GM12865 (cell line): Measurements from ENCODE around the gene HAPSTR1.

ENCODE experiments used
- DNase-seq: peaks from one replicate; pipeline ENCODE4 v3.0.0; 2010; ENCODE audit warnings: low read depth
- H3K4me3 ChIP-seq: 2 replicates; pipeline ENCODE4 v1.5.1; 2011; ENCODE audit warnings: mild to moderate bottlenecking, low read depth, low read length, control low read depth
- TF ChIP-seq, protein P1 (sequence below): IDR thresholded peaks from 2 replicates; pipeline ENCODE4 v1.5.1; 2011; ENCODE audit warnings: low read length, control low read depth, low read depth, inconsistent platforms; ENCODE audit not compliant: insufficient read depth; ENCODE audit errors: missing control alignments

Gene HAPSTR1

DNA sequence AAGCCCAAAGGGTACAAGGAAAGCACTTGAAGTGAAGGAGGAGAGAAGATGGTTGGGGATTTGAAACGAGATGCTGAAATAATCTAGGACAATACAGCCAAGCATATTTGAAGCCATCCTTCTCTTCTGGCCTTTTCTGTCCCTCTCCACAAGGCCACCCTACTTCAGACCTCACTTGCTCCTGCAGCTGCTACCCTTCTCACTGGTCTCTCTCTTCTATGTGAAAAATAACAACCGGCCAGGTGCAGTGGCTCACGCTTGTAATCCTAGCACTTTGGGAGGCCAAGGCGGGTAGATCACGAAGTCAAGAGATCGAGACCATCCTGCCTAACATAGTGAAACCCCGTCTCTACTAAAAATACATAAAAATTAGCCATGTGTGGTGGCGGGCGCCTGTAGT is 33.2 kb upstream of the HAPSTR1 start:
- TF ChIP-seq, protein P1, sequence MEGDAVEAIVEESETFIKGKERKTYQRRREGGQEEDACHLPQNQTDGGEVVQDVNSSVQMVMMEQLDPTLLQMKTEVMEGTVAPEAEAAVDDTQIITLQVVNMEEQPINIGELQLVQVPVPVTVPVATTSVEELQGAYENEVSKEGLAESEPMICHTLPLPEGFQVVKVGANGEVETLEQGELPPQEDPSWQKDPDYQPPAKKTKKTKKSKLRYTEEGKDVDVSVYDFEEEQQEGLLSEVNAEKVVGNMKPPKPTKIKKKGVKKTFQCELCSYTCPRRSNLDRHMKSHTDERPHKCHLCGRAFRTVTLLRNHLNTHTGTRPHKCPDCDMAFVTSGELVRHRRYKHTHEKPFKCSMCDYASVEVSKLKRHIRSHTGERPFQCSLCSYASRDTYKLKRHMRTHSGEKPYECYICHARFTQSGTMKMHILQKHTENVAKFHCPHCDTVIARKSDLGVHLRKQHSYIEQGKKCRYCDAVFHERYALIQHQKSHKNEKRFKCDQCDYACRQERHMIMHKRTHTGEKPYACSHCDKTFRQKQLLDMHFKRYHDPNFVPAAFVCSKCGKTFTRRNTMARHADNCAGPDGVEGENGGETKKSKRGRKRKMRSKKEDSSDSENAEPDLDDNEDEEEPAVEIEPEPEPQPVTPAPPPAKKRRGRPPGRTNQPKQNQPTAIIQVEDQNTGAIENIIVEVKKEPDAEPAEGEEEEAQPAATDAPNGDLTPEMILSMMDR, result no peak
- no peak for DNase-seq
- no peak overlapping the region for H3K4me3 ChIP-seq

DNA sequence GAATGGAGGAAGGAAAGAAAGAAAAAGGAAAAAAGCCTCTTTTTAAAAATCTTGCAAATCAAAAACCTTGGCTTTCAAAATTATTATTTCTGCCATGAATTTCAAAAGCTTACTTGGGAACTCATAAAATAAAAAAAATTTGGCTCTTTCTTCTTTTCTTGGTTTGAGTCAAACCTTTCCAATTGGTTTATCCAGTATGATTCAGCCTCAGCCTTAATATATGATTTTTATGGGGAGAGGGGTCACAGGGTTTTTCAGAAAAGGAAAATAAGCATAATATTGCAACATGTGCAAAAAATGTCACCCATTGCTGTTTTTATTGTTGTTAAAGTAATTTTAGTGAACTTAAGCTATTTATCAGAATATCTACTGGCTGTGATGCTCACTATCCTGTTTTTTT is 31.2 kb upstream of the HAPSTR1 start:
- DNase-seq, result no peak
- TF ChIP-seq, protein P1, result no peak
- H3K4me3 ChIP-seq, result no peak overlapping the region

DNA sequence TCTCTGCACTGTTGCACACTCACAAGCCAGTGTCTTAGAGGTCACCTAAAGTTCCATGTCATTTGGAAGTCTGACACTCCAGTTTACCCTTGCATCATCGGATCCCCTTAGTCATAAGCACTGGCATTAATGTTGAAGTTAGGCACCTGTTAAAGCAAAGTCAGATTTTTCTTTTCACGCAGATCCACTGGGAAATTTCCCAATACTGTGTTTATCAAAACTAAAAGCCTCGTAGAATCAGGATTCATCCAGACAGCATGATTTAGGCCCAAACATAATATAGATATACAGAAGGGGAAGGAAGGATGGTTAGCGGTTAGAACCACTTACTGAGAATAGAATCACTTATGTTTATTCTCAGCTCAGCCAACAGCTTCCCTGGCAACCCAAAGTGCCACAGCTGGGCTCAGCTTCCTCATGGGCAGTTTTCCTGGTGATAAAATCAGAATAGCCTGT is 30.1 kb upstream of the HAPSTR1 start:
- TF ChIP-seq, protein P1, result no peak
- DNase-seq, result peak; percentile 50

DNA sequence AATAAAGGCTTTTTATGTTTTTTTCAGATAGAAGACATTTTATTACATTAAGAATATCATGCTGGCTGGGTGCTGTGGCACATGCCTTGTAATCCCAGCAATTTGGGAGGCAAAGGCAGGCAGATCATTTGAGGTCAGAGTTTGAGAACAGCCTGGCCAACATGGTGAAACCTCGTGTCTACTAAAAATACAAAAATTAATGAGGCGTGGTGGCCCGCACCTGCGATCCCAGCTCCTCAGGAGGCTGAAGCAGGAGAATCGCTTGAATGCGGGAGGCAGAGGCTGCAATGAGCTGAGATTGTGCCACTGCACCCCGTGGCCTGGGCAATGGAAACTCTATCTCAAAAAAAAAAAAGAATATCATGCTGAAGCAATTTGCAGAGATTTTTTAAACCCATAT is 29.1 kb upstream of the HAPSTR1 start:
- H3K4me3 ChIP-seq, result no peak overlapping the region
- TF ChIP-seq, protein P1, result no peak
- no peak for DNase-seq

More for the DNA sequence above, 30.1 kb upstream of the HAPSTR1 start:
- no peak overlapping the region for H3K4me3 ChIP-seq

DNA sequence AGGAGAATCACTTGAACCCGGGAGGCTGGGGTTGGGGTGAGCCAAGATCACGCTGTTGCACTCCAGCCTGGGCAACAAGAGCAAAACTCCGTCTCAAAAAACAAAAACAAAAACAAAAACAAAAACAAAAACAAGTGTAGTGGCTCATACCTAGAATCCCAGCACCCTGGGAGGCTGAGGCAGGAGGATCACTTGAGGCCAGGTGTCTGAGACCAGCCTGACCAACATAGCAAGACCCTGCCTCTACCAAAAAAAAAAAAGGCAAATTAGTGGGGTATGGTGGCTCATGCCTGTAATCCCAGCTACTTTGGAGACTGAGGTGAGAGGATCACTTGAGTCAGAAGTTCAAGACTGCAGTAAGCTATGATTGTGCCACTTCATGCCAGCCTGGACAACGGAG is 26.4 kb upstream of the HAPSTR1 start:
- DNase-seq, result no peak

DNA sequence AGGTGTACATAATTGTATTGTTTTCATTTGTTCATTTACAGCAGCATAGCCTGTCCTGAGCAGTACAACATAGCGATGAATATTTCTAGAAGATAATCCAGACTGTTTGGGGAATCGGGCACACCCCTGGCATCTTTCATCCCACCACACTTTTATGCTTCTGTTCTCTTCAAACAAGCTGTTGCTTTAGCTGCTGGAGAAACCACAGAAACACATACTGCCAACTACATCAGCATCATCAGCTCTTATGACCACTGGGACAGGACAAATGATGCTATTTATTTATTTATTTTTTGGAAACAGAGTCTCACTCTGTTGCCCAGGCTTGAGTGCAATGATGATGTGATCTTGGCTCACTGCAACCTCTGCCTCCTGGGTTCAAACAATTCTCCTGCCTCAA is 22.6 kb upstream of the HAPSTR1 start:
- TF ChIP-seq, protein P1, result no peak
- DNase-seq, result no peak
- H3K4me3 ChIP-seq, result no peak overlapping the region

More for the DNA sequence above, 26.4 kb upstream of the HAPSTR1 start:
- H3K4me3 ChIP-seq, result no peak overlapping the region
- TF ChIP-seq, protein P1, result no peak

DNA sequence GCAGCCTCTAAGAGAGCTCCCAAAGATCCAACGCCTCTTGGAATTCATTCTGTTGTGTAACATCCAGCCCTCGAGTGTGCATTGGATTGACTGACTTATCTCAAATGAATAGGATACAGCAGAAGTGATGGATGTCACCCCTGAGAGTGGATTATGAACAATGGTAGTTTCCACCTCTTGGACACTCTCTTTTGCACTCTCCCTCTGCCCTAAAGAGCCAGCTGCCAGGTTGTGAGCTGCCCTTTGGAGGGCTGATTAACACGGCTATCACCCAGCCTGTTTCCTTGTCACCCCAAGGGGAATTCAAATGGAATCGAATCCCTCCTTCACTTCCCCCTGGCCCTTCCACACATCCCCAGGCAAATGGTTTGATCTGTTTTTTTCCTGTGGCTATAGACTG is 21.2 kb upstream of the HAPSTR1 start:
- H3K4me3 ChIP-seq, result no peak overlapping the region
- TF ChIP-seq, protein P1, result no peak
- no peak for DNase-seq
